Ovary (tissue), 9 donors: ENCODE measurements around the gene GRHPR. TPM values are rescaled to one million over a fixed set of nuclear protein-coding genes. Genes with fewer than 3 reads are reported as not detected.

Source experiments
- DNase-seq, 5 donors: peaks; one replicate each; pipeline ENCODE4 v3.0.0-alpha.2; 2019 to 2020
- H3K27ac ChIP-seq, 2 donors: fragments of 200-600 bp; one replicate each; pipeline versions ENCODE4 v1.5.1 to v1.8.0; 2019 to 2022
- H3K27me3 ChIP-seq: fragments of 200-600 bp; one replicate; pipeline ENCODE4 v1.8.0; 2022
- H3K36me3 ChIP-seq: fragments of 200-600 bp; sonication (generic); one replicate; pipeline ENCODE4 v1.5.1; 2019
- H3K4me1 ChIP-seq: one replicate; pipeline ENCODE4 v1.8.1; 2013; ENCODE audit warnings: mild to moderate bottlenecking, moderate library complexity; ENCODE audit not compliant: insufficient read depth
- H3K4me3 ChIP-seq: fragments of 200-600 bp; sonication (generic); one replicate; pipeline ENCODE4 v1.5.1; 2017
- H3K9me3 ChIP-seq, 2 donors: fragments of 200-600 bp in 1 of 2; sonication (generic) in 1 of 2; one replicate each; pipeline versions ENCODE4 v1.5.1 to v1.8.1; 2013 to 2019; ENCODE audit warnings: mild to moderate bottlenecking in 1 of 2, moderate library complexity in 1 of 2
- EP300 ChIP-seq: sonication (generic); formaldehyde crosslinking; IDR thresholded peaks from one replicate; pipeline ENCODE4 v1.6.1; 2017; ENCODE audit warnings: antibody characterized with exemption
- POLR2A ChIP-seq: fragments of 450-650 bp; IDR thresholded peaks from one replicate; pipeline ENCODE4 v1.6.1; 2017; ENCODE audit warnings: antibody characterized with exemption, mild to moderate bottlenecking, moderate library complexity
- WGBS, 3 donors: extraction: QIAGEN DNeasy Blood & Tissue Kit in 1 of 3; methylation state at CpG; one replicate each; pipeline versions ENCODE4 v1.1.5 to v1.1.7; 2013 to 2017; 5-methylcytosine and 5-hydroxymethylcytosine counted together
- intact Hi-C, 4 donors: fragments of 100-400 bp; cut with DNase I; formaldehyde crosslinking; loops; one replicate each; pipeline versions ENCODE4 v1.11.0 to v1.15.1; 2022 to 2023
- polyA plus RNA-seq, 2 donors: library from polyadenylated mRNA; stranded (reverse); fragments of 200-250 nt in 1 of 2; fragments of 350-450 nt in 1 of 2; fragmentation: Illumina TruSeq in 1 of 2; extraction: RNeasy Lipid Tissue Mini Kit (QIAGEN cat#74804) in 1 of 2; gene quantifications; one replicate each; pipeline ENCODE4 v1.2.3, GENCODE V29; 2013 to 2014
- total RNA-seq, 7 donors: library from RNA; depleted of rRNA in 2 of 7; stranded (reverse); fragments of >200 nt in 2 of 7; fragmentation: NEBNext Ultra II Directional in 3 of 7; extraction: Animal tissue kit (Norgen Biotek cat#: 25700) in 3 of 7; gene quantifications; one replicate each; pipeline versions ENCODE4 v1.1.0 to v1.2.4, GENCODE V29; 2016 to 2023
- TF ChIP-seq, protein P1 (sequence below), 3 donors: fragments of 450-650 bp in 2 of 3; fragments of 200-600 bp in 1 of 3; IDR thresholded peaks; one replicate each; pipeline versions ENCODE4 v1.5.1 to v1.8.0; 2016 to 2022; ENCODE audit warnings: antibody characterized with exemption in 3 of 3, mild to moderate bottlenecking in 1 of 3
- donor health status: DM: no; HTN: no; CAD: no; lungs with moderate emphysema.
- donor health status: DM: no; HTN: no; CAD: no.
- donor health status: Bipolar disorder and iron deficiency.
- donor health status: DM: yes; HTN: yes; CAD: no.
- donor health status: DM: no; HTN: no; CAD: no.
- donor health status: DM: yes; HTN: yes; CAD: no.

GRHPR gene
- total and polyA plus RNA-seq, 9 donors = 87.5 to 138 (median 93.2) TPM

DNA sequence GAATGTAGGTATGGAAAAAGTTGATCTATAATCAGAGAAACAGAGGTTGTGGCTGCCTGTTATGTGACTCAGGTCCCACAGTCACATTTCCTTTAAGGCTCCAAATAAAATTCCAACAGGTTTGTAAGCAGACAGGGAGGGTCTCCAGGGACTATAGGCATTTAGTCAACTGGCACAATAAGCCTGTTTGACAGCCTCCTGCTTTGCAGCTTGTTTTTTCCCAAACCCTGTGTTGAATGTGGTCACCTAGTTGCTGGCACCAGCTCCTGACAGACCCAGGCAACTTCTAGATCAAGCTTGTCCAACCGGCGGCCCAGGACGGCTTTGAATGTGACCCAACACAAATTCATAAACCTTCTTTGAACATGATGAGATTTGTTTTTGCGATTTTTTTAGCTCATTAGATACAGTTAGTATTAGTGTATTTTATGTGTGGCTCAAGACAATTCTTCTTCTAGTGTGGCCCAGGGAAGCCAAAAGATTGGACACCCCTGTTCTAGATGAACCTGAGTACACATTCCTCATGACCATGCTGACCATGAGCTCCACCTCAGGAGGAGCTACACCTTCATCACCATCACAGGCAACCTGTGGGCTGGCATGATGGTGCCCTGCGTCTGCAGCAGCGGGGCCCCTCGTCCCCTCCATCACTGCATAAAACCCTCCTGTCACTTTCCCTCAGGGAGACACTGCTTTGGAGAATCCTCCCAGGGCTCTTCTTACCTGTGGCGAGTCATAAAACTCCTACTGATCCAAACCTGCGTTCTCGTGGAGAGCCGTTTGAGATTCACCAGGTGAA lies 15.7 kb upstream of the GRHPR start:
- Histone ChIP-seq H3K27me3 (no peaks in the 10 kb centered on the region), H3K9me3 (no peaks in the 10 kb centered on the region), H3K36me3 (no peaks in the 10 kb centered on the region), H3K27ac (no peak overlapping the region), H3K4me1 (peaks cover 5% of the 10 kb centered on the region), H3K4me3 (no peak overlapping the region)
- WGBS, 3 donors = 94 to 96% (median 96%) methylated on average over 11 of the region's 11 CpGs
- TF ChIP-seq EP300 (no peak), POLR2A (no peak)
- TF ChIP-seq, protein P1, sequence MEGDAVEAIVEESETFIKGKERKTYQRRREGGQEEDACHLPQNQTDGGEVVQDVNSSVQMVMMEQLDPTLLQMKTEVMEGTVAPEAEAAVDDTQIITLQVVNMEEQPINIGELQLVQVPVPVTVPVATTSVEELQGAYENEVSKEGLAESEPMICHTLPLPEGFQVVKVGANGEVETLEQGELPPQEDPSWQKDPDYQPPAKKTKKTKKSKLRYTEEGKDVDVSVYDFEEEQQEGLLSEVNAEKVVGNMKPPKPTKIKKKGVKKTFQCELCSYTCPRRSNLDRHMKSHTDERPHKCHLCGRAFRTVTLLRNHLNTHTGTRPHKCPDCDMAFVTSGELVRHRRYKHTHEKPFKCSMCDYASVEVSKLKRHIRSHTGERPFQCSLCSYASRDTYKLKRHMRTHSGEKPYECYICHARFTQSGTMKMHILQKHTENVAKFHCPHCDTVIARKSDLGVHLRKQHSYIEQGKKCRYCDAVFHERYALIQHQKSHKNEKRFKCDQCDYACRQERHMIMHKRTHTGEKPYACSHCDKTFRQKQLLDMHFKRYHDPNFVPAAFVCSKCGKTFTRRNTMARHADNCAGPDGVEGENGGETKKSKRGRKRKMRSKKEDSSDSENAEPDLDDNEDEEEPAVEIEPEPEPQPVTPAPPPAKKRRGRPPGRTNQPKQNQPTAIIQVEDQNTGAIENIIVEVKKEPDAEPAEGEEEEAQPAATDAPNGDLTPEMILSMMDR (IDR thresholded peaks at IDR 0.05) = no peak
- intact Hi-C loops = no loop called here
- DNase-seq = no peak

DNA sequence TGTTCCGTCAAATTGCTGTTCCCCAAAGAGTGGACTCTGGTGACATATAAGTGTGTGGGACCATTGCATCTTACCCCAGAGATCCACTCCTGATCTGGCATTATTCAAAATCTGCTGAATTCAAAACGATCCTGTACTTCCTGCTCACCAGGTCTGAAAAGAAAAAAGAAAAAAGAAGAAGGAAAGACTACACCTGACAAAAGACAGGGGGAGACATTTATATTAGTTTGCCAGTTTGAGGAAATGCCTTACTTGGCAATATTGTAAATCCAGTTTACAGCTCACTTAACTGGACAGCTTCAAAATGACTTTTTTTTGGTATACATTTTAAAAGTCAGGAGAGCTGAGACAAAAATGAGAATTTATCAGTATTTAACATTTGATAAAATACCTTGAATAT lies 15.0 kb upstream of the GRHPR start:
- no peak overlapping the region for H3K27ac ChIP-seq
- H3K36me3 ChIP-seq = no peaks in the 10 kb centered on the region
- intact Hi-C loops = no loop called here
- no peak overlapping the region for H3K4me3 ChIP-seq
- 67 to 73% (median 72%) methylated on average over 2 of the region's 2 CpGs for WGBS, 3 donors
- TF ChIP-seq, protein P1 (IDR thresholded peaks at IDR 0.05) = no peak
- no peak for TF ChIP-seq EP300
- TF ChIP-seq POLR2A = no peak
- H3K27me3 ChIP-seq = no peaks in the 10 kb centered on the region
- no peak for DNase-seq
- peaks cover 5% of the 10 kb centered on the region for H3K4me1 ChIP-seq
- no peaks in the 10 kb centered on the region for H3K9me3 ChIP-seq

DNA sequence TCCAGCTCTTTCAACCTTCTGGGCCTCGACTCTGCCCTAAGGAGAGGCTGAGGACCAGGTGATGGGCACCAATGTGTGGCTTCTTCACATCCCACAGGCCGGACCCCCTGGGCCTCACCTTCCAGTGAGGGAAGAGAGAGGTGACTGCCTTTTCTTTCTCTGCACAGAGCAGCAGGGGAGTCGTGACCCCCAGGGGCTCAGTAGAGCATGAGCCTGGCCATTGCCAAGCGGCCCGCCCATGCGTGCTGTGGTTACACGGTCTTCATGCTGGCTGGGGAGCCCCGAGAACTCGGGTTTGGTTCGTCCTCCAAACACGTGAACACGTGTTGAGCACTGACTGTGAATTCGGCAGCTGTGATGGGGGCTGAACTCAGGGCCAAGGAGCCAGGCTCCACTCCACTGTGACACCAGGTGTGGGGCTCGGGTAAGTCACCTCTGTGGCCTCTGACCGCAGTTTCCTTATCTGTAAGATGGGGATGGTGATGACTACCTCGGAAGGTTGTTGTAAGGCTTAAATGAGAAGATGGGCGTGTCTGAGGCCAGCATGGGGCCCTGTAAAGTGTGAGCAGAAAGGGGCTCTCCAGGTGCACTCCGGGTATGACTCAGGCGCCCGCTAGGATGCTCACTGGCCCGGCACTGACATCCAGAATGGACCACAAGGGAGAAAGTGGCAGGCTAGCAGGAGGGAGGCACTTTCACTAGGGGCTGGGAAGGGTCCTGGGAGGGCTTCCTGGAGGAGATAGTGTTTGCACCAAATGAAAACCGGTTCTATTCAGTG lies 13.4 kb upstream of the GRHPR start:
- Histone ChIP-seq H3K4me1 (peaks cover 5% of the 10 kb centered on the region), H3K4me3 (no peak overlapping the region), H3K27me3 (no peaks in the 10 kb centered on the region), H3K9me3 (no peaks in the 10 kb centered on the region), H3K36me3 (no peaks in the 10 kb centered on the region), H3K27ac (no peak overlapping the region)
- intact Hi-C loops = no loop called here
- TF ChIP-seq, protein P1 (IDR thresholded peaks at IDR 0.05) = no peak
- TF ChIP-seq EP300 (no peak), POLR2A (no peak)
- no peak for DNase-seq
- WGBS, 3 donors = 90 to 94% (median 91%) methylated on average over 22 of the region's 22 CpGs

DNA sequence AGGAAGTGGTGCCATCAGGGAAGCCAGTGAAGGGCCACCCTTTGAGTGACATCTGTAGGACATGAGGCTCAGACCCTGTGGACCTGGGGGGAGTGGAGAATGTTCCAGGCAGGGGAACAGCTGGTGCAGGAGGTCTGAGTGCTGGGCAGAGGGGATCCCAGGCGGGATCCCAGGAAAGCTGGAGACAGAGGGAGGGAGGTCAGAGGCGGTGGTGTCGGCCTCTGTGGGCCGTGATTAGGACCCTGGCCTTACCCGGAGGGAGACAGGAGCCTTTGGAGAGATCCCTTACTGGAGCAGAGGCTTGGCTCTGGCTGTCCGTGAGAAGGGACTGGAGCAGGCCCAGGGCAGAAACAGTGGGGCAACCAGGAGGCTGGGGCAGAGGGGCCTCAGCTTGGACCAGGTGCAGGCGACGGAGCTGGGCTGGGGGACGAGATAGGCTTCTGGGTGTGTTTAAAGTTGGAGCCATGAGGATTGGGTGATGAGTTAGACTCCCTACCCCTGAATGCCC lies 12.1 kb upstream of the GRHPR start:
- intact Hi-C loops = loop anchor here in 1 of 4 donors (10.0 kb wide), 1 partner anchor 164 kb away; the partner anchor contains the start of gene FBXO10
- no peak for DNase-seq

More for the DNA sequence above, 12.1 kb upstream of the GRHPR start:
- WGBS, 3 donors = 92 to 94% (median 92%) methylated on average over 9 of the region's 9 CpGs
- Histone ChIP-seq H3K4me1 (peaks cover 3% of the 10 kb centered on the region), H3K9me3 (no peaks in the 10 kb centered on the region), H3K4me3 (no peak overlapping the region), H3K27ac (no peak overlapping the region), H3K27me3 (no peaks in the 10 kb centered on the region), H3K36me3 (no peaks in the 10 kb centered on the region)
- TF ChIP-seq, protein P1 (IDR thresholded peaks at IDR 0.05) = no peak
- TF ChIP-seq EP300 (no peak), POLR2A (no peak)
